HG02938 (cell line): ENCODE measurements around the gene MAML2.
A peak's percentile ranks its signal among the peaks of the same experiment; 100 is the strongest.

ENCODE experiments used
- ATAC-seq: cut with Tn5 transposase; IDR thresholded peaks from one replicate; pipeline ENCODE4 v1.9.1; 2021; ENCODE audit warnings: mild to moderate bottlenecking, moderate library complexity; ENCODE audit not compliant: unreplicated experiment

Gene MAML2

DNA sequence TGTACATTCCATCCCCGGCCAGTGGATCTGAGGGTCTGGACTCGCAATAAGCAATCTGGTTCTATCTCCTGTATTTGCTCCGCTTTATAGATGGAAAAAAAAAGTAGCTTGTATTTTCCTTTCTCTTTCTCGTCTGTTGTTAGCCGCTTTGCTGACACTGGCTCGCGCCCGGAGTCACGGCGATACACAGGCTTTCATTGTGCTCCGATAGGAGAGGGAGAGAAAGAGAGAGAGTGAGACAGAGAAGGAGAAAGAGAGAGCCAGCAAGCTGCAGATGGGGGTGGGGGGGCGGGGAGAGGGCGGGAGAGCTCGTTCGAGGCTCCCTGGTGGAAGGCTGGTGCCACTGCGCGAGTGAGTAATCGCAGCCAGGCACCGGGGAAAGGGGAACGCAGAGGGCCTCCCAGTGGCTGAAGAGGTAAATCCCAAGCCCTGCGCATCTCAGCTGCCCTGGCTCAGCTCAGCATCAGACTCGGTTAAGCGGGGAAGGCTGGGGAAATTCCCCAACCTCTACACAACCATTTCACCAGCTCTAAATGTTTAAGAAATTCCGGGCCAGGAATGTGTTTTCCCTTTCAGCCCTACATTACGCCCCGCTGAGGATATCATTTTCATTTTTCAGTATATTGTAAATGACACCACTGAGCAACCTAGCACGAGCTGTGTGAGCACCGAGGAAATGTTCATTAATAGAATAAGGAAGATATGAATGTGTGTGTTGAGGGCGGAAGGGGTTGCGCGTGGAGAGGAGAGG lies at the start of gene MAML2:
MAML2 (minus strand) TSS at position 235 of the 751 bp plus-strand sequence. CDS start 1,300 bp downstream, outside the sequence.
- ATAC-seq, result peak; percentile 73

DNA sequence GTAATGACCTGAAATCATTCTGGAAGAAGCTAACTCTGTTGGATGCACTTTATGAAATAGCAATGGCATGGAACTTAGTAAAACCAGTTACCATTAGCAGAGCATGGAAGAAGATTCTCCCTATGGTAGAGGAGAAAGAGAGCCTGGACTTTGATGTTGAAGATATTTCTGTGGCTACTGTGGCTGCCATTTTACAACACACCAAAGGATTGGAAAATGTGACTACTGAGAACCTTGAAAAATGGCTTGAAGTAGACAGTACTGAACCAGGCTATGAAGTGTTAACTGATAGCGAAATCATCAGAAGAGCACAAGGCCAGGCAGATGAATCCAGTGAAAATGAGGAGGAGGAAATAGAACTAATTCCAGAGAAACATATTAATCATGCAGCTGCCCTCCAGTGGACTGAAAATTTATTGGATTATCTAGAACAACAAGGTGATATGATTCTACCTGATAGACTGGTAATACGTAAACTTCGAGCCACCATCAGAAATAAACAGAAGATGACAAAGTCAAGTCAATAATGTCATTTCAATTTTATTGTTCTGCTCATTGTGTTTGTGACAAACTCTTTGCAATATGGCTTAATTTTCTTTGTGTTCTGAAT lies 48.8 kb upstream of the MAML2 start:
- no peak for ATAC-seq

DNA sequence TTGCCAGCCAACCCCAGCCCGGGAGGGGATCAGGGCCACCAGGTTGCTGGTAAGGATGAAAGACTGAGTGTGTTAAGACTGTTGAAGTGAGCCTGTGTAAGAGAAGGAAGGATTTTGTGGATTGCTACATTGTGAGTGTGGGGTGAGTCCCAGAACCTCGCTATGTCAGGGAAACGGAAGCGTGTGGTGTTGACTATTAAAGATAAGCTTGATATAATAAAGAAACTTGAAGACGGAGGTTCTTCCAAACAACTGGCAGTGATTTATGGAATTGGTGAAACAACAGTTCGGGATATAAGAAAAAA lies 47.4 kb upstream of the MAML2 start:
- no peak for ATAC-seq

DNA sequence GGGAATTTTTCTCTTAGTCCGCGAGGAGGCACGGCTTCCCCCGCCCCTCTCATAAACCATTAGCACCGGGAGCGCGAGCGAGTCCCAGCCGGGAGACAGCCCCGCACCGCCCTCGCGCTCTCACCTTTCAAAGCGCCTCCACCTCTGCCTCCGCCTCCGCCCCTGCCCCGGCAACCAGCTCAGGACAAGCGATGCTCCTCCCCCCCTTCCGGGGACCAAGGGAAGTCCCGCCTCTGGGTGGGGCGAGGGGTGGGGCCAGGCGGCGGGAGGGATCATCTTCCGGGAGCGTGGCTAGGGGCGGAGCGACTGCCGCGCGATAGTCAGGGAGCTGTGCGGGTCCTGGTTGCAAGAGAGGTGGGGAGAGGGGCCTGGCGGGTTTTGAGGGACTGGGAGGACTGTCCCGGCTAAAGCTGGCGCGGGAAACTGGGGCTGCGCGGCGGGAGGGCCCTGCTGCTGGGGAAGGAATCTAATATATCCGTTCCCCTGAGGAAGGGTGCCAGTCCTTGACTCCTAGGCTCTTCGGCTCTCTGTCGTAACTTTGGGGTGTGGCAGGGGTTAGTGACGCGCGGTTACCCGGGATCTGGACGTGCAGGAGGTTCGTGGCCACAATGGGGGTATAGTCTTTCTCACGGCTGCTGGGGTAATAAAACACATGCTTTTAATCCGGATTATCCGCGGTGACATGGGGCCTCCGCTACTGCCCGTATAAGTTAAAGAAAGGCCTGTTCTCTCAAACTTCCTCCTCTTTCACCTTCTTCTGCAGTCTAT lies 46.9 kb upstream of the MAML2 start, which contains the start of the genes CCDC82 and JRKL:
CCDC82 (minus strand) TSS at position 193 of the 768 bp plus-strand sequence. CDS start 5,165 bp downstream, outside the sequence.
JRKL (plus strand) TSS at position 294 of the 768 bp plus-strand sequence. CDS start 637 bp downstream, outside the sequence.
- ATAC-seq, result peak; percentile 85

DNA sequence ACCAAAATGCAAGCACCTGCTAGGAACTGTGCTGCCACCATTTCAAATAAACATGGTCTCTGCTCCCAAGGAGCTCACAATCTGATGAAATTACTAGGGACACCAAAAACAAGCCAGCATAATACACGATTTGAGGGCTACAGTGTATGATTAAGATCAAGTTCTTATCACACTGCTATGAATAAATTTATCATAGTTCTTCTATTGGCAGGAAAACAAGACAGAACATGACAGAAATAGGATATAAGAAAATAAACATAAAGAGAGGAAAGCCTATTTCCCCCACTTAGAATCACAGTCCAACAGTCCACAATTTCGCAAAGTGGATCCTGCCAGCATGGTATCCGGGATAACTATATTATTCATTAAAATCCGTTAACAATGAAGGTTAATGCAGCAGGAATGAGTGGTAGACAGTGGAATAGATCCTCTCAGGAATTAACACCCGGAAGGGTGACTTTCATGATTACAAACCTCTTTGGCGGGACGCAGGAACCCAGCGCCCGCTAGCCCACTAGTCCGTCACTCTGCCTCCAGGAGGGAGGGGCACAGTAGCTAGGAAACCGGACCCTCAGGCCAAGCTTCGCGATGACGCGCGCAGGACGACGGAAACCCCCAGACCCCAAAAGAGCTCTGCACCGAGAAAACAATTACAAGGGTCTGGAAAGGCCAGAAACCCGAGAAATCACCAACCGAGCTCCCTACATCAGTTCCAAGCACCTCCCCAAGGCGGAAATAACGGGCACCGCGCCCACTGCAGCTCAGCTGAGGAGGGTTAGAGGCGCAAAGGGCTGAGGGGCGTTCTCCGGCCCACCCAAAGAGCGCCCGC lies 46.1 kb upstream of the MAML2 start:
- peak; percentile 55 for ATAC-seq

DNA sequence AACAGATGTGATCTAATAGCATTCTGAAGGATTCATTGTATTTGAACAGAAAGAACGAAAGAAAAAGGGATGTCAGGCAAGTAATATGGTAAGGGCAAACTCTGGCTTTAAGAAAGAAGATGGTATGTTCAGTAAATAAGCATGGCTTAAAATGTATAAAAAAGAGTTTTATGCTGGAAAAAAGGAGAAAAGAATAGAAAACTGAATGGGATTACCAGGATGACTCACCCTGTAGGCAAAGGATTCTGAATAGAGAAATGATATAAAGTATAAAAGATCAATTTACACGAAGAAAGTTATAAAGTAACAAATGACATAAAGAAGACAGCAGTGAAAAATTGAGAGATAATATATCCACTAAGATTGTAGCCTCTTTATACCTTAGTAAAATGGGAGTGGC lies 42.2 kb upstream of the MAML2 start:
- no peak for ATAC-seq

DNA sequence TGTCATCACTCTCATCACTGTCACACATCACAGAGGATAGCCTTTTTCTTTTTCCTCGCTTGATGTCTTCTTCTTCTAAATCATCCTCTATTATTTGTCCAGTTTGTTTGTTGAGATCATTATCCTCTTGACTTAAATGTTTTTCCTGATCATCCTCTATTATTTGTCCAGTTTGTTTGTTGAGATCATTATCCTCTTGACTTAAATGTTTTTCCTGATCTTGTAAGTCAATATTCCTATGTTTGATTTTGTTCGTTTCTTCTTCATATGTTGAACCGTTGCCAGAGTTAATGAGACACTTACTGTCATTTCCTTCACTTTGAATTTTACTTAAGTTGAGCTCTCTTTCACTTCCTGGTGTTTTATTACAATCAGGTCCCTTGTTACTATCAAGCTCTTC lies 41.2 kb upstream of the MAML2 start:
- no peak for ATAC-seq

DNA sequence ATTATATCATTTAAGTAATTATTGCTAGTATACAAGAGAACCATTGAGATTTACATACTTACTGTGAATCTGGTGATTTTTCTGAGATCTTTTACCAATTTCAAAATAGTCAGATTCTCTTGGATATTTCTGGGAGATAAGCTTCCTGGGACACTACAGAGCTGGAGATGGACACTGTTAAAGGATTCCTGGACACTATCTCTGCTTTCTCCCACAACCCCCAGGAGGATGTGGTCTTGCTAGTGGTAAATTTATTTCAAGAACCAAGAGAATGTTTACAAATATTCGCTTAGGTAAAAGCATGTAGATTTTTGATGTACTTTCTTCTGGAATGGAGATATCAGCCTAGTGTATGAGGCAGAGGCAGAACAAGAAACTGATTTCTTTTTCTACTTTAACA lies 33.8 kb upstream of the MAML2 start:
- no peak for ATAC-seq

DNA sequence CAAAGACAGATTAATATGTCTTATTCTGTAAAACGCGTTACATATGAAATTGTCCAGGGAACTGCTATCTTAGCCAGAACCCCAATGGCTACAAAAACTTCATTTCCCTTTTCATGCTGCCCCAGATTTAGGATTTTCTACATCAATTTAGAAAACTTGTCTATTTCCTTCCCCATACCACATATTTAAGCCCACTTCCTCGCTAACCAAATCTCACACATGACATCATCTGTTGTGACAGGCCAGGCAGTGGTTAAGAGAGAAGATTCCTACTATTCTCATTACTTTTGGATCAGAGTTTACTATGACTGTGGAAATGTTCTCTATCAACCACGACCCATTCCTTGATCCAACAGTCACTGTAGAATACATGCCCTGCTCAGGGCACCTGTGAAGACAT lies 30.8 kb upstream of the MAML2 start:
- ATAC-seq, result no peak

DNA sequence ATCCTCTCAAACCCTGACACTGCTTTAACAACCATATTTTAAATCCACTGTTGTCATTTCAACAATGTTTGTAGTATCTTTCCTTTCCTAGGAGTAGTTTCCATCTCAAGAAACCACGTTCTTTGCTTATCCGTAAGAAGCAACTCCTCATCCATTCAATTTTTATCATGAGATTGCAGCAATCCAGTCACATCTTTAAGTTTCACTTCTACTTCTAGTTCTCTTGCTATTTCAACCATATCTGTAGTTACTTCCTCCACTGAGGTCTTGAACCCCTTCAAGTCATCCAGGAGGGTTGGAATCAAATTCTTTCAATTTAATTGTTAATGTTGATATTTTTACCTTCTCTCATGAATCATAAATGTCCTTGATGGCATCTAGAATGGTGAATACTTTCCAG lies 24.3 kb upstream of the MAML2 start:
- ATAC-seq, result no peak

DNA sequence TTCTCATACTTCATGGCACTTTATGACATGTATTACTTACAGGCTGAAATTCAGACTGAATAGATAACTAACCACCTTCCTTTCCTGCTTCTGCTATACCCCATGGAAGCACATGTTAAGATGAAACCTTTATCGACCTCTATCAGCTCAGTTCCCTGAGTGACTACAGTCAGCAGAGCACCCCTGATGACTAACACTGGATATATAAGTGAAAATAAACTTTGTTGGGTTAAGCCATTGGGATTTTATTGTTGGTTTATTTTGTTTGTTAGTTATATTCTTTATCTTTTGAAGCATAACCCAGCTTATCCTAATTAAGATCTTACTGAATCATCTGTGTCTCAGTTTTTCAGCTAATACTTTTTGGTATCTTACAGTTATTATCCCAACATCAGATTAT lies 23.0 kb upstream of the MAML2 start:
- ATAC-seq, result no peak

DNA sequence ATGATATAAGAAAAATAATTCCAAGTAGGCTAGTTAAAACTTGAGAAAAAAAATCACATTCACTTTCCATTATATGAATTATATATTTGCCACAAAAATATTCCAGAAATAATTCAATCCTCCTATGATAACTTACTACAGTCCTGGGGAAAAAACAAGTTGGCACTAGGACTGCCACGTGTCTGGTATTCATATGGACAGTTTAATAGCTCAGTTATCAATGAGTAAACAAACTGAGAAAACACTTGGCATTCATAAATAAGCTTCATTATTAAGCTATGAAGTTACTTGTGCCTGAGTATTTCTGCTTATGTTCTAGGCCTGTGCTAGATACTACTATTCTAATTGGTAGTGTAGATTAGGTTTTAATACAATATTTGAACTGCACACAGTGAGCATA lies 22.5 kb upstream of the MAML2 start:
- no peak for ATAC-seq

DNA sequence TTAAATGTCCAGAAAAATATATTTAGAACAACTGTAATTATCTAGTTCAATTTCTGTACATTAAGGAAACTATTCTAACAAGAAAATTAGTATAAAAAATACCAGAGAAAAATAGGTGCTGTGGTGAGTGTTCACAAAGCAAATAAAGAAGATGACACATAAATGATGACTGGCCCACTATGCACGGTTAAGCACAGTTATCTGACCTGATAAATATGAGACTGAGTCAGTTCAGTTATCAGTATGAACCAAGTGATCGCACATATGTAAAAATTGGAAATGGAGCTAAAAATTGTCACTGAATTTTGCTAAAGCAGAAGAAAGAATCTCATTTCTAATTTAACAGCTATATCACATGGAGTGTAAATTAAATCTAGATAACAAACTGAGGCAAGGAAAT lies 18.8 kb upstream of the MAML2 start:
- no peak for ATAC-seq

DNA sequence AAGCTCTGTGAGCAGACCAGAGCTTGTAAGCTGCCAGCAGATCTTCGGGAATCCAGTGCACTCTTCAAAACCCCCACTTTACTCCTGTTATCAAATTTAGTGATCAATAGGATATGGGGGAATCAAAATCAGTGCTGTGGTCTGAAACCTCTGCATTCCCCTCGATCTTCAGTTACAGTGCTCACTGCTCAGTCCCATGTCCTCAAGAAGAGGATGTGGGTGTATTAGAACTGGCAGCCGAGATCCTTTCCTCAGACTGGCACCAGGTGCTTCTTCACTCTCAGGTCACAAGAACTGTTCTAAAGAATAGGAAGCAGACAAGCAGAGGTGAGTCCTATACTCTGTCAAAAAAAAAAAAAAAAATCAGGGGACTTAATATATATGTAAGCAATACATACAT lies 15.3 kb upstream of the MAML2 start:
- ATAC-seq, result no peak

DNA sequence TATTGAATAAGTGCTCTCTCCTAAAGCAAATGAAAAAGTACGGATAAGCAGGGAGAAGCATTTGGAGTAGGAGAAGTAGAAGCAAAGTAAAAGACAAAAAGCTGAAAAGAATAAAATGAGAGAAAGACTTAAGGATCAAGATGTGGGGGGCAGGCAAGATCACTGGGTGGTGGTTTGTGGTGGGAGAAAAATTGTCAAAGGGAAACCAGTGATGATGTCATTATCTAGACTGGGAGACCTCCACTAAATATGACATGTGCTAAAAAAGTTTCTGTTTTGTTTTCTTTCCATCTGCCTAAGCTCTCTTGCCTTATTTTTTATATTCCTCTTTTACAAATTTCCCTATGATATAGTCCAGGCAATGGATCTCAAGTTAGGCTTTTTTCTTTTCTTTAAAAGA lies 14.8 kb upstream of the MAML2 start:
- ATAC-seq, result no peak

DNA sequence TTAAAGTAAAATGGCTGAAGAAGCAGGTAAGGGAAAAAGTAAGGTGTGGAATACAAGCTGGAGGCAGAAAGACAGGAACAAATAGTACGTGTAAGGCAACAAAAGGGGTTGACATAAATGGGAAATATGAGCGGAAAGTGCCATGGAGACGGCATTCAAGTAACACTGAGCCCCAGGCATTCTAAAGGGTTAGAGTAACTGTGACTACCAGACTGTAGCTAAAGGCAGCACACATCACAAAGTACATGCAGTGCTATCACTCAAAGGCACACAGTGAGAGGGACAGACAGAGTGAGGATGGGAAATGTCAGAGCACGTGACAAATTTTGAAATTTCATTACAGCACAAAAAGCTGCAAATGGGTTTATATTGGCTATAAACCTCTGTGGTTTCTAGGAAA lies 13.9 kb upstream of the MAML2 start:
- ATAC-seq, result no peak

DNA sequence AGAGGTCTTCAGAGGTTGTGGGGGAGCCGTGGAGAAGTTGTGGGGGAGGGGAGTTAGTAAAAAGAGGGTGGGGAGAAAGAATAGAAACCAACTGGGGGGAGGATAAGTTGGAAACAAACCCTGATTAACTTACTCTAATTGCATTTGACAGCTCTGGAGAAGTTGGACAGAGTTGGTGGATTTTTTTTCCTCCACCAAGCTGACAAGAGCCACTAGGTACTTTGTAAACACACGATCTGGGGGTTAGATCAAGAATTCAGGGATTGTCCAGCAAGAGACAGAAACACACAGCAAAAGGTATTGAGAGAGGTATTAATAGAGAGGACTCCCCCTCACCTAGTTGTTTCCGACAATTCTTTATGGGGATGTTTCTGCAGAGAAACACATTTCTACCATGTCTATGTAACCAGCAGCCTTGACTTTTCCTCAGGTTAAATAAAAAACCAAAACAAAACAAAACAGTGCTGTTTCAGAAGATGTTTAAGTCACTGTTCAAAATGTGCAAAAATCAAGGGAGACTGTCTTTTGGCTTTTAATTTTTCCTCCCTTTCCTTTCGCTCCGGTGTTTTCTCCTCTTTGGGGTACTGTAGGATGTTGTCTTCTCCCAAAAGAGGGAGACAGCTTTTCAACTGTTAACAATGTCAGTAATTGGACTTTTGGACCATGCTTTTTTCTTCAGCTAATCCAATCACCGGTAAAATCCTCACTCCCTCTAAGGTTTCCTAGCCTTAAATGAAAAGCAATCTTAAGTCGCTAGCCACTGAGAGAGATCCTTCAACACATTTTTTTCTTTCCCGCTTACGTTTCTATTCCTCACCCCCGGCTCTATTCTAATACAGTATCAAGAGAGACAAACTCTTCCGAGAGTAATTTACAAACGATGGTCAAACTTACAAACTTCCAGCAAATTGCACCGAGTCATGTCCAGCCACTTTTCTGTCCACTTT lies 708 bp downstream of the MAML2 start:
- ATAC-seq, result no peak

DNA sequence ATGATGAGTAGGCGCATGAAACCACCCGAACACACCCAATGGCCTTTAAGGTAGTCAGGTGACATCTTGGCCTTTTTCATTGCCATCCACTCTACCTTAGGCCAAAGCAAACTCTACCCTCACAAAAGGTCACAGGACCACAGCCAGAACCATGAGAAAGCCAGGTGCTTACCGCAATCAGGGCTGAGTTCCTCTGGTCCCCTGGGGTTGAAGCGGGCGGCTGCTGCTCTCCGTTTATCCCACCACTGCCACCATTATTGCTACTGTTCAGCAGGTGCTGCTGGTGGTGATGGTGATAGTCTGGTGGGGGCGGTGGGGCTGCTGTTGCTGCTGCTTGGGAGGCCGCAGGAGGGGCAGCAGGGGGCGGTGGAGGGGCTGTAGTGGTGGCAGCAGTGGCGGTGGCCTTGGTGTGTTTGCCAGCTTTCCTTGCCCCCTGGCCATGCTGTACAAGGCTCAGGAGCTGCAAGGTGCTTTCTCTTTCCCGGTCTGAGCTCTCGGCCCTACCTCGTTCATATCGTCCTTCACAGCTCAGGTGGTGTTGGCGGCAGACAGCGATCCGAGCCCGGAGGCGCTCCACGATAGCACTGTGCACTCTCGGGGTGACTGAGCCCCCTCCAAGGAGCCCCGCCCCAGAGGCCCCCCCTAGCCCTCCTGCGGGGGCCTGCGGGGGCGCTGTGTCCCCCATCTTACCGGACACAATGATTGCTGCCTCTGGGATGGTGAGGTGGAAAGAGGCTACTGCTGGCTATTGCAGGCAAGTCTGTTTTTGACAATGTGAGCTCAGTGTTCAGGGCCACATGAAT lies 1.6 kb downstream of the MAML2 start:
- ATAC-seq, result peak; percentile 25

DNA sequence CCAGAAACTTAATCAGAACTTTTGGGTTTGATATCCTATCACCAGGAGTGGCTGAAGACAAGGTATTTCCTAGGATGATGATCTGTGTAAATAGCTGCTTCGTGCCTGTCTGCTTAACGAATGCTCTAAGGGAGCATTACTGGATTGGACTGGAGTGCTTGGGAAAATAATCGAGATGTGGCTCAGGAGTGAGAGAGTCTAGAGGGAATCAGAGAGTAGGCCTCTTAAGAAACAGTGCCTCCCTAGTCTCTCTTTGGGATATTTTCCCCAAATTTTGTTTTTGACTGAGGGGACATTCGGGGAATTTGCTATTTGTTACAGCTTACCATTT lies 2.5 kb downstream of the MAML2 start:
- ATAC-seq, result no peak
